Middle frontal gyrus (tissue), 1 donor: Measurements from ENCODE around the gene CHD9.
"Not testable (repeated sequence)": the region's sequence is repeated elsewhere in the genome, so short reads cannot be mapped to it uniquely, and the experiment has no call there.

ENCODE experiments used
- DNase-seq: peaks from one replicate; pipeline ENCODE4 v3.0.0-alpha.2; 2015; ENCODE audit warnings: low spot score; ENCODE audit errors: extremely low spot score

The CHD9 gene

GRCh38 chr16:53045341-53046220, 9.2 kb upstream of the CHD9 start:
- no peak for DNase-seq

DNA sequence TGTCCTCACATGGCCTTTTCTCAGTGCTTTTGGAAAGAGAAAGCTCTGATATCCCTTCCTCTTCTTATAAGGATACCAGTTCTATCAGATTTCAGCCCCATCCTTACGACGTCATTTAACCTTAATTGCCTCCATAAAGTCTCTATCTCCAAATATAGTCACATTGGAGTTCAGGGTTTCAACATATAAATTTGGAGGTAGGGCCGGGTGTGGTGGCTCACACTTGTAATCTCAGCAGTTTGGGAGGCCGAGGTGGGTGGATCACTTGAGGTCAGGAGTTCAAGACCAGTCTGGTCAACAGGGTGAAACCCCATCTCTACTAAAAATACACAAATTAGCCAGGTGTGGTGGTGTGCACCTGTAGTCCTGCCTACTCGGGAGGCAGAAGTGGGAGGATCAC, 7.3 kb upstream of the CHD9 start:
- not testable (repeated sequence) for DNase-seq

- no peak for DNase-seq
These were observed 6.5 kb upstream of the CHD9 start for GRCh38 chr16:53048139-53048915.

DNA sequence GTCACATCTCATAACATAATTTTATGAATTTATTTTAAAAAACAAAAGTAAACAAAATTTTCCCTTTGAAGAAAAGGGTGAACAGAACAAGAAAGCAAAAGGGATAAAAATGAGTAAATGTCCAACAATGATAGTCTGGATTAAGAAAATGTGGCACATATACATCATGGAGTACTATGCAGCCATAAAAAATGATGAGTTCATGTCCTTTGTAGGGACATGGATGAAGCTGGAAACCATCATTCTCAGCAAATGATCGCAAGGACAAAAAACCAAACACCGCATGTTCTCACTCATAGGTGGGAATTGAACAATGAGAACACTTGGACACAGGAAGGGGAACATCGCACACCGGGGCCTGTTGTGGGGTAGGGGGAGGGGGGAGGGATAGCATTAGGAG, 3.5 kb upstream of the CHD9 start:
- DNase-seq = not testable (repeated sequence)

GRCh38 chr16:53052519-53053501, 2.0 kb upstream of the CHD9 start, which contains the start of gene CHD9NB:
Gene CHD9NB, minus strand, starts transcription at chr16:53052897. Its CDS starts 8,739 bp downstream, at chr16:53044158.
- no peak for DNase-seq

DNA sequence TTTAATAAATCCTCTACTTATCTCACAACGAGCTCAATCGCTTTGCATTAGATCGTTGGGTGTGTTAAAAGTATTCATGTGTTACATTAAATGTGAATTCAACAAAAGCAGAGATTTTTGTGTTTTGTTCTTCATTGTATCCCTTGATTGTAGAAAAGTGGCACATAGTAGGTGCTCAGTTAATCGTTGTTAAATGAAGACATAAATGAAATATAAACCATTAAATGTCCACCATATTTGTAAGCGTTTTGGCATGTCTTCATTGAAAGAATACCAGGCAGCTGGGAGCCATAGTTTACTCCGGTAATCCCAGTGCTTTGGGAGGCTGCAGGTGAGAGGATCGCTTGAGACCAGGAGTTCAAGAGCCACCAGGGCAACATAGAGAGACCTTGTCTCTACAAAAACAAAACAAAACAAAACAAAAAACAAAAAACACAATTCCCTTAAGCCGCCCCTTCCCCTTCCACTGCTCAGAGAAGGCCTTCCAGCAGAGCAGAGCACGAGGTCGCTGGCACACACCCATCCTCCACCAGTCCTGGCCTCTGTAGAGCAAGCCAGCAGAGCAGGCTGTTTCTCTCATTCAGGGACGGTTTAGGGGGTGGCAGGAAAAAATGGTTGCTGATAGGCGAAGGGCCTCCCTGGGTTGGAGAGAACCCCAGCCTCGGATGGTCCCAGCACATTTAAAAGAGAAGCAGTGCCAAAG, 673 bp upstream of the CHD9 start:
- no peak for DNase-seq

- DNase-seq = no peak
These were observed 975 bp downstream of the CHD9 start for GRCh38 chr16:53055541-53056391.

- DNase-seq = no peak
These were observed 1.6 kb downstream of the CHD9 start for GRCh38 chr16:53056392-53056881.

- DNase-seq = no peak
These were observed 2.9 kb downstream of the CHD9 start for GRCh38 chr16:53057658-53058057.

DNA sequence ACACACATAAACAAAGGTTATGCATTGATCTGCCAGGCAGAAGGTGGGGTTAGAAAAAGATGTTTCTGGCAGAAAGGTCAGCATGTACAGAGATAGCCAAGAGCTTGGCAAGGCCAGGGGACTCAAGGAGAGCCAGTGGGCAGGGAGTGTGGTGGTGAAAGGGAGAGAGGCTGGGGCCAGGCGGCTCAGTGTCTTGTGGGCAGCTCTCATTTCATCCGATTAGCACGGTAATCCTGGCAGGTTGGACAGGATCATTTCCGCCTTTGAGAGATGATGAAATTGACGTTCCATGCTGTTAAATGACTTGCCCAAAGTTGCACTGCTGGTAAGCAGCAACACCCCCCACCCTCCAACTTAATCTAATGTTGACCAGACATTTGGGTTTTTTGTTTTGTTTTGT, 3.6 kb downstream of the CHD9 start:
- no peak for DNase-seq

- DNase-seq = no peak
These were observed 4.1 kb downstream of the CHD9 start for GRCh38 chr16:53058882-53059281.

GRCh38 chr16:53059672-53060071, 4.9 kb downstream of the CHD9 start:
- no peak for DNase-seq

DNA sequence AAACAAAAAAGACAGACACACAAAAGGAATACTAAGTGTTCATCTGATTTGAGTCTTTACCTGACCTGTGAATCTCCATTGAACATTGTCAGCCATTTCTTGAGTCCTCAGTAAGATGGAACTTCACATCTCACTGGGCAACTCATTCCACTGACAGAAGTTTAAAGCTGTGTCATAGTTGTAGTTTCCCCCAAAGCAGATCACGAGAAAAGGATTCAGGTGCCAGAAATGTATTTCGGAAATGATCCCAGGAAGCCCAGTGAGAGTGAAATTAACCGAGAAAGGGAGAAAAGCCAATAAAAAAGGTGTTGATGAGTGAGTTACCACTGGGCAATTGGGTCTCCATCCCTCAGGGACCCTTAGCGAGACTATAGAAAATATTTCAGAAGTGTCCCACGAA, 6.5 kb downstream of the CHD9 start:
- no peak for DNase-seq

GRCh38 chr16:53061701-53062159, 6.9 kb downstream of the CHD9 start:
- no peak for DNase-seq

DNA sequence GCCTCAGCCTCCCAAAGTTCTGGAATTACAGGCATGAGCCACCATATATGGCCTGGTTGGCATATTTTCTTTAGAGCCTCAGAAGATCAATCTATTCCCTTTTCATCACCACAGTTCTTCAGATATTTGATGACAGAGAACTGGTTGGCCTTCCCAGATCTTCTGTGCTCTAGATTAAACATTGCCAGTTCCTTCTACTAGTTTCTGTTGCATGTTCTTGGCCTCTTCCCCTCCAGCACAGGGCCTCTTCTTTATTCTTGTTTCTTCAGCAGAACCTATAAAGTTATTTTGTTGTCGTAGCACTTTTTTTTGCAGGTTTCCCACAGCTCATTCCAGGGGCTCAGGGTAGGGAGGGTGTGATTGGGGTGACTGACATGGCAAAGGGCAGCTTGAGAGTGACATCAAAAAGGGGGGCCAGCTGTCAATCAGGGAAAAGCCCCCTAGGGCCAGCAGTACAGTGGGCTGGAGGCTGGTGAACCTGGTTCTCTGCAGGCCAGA, 9.3 kb downstream of the CHD9 start:
- DNase-seq = no peak

DNA sequence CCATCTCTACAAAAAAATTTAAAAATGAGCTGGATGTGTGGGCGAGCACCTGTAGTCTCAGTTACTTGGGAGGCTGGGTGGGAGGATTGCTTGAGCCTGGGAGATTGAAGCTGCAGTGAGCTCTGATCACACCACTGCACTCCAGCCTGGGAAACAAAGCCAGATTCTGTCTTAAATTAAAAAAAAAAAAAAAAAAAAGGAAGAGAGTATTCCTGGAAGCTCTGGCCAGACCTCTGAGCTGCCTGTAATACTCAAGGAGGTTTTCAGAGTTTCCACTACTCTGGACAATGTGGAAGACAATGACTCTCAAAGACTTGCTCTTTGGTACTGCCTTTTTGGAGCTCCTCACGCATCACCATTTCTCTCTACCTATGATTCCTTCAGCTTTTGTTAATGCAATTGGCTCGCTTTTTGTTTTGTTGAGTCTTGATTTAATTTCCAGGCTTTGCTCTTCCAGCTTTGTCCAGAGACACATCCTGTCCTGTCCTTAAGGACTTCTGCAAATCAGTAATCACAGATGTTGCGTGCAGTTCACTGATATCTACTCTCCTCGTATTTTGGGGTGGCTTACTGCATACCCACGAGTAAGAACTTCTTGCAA, 10.8 kb downstream of the CHD9 start:
- DNase-seq = no peak

DNA sequence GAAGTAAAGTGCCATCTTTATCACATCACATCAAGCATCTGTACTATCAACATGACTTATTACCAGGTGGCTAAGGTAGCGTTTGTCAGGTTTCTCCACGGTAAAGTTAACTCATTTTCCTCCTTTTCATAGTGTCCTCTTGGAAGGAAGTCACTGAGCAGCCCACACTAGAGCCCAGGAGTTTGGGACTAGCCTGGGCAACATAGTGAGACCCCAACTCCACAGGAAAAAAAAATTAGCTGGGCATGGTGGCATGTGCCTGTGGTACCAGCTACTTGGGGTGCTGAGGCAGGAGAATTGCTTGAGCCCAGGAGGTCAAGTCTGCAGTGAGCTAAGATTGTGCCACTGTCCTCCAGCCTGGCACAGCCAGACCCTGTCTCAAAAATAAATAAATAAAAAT, 12.9 kb downstream of the CHD9 start:
- DNase-seq = no peak

DNA sequence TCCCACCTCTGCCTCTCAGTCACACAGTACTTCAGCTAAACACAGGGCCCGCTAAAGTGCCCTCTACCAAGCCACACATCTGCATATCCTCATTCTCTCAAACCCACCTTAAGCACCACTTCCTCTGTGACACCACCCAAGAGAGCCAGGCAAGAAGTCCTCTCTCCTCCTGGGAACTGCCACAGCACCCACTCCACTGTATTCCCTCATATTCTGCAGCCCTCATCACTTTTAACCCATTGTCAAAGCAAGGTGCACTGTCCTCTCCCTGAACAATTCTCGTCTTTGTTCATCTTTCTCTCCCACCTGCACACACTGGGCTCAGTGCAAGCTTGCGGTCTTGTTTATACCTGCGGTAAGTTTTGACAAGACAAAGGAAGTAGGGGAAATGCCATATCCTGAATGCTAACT, 13.6 kb downstream of the CHD9 start:
- no peak for DNase-seq

DNA sequence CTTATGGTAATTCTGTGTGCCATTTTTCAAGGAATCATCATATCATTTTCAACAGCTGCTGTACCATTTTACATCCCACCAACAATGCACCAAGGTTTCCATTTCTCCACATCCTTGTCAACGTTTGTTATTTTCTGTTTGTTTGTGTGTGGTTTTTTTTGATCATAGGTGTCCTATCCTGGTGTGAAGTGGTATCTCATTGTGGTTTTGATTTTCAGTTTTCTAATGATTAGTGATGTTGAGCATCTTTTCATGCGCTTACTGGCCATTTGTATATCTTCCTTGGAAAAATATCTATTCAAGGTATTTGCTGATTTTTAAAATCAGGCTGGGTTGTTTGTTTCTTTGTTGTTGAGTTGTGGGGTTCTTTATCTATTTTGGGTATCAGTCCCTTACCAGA, 15.0 kb downstream of the CHD9 start:
- DNase-seq = no peak
